CD4-positive, alpha-beta T cell treated with Interleukin-4 for 1 hour (primary cell): ENCODE data around the gene SLC36A3.
A peak's percentile ranks its signal among the peaks of the same experiment; 100 is the strongest.
"Not testable (repeated sequence)": the region's sequence is repeated elsewhere in the genome, so short reads cannot be mapped to it uniquely, and the experiment has no call there.

ENCODE experiments used
- DNase-seq, 2 donors: peaks; one replicate each; pipeline ENCODE4 v3.0.0-alpha.2; 2020 to 2022

SLC36A3 gene

DNA sequence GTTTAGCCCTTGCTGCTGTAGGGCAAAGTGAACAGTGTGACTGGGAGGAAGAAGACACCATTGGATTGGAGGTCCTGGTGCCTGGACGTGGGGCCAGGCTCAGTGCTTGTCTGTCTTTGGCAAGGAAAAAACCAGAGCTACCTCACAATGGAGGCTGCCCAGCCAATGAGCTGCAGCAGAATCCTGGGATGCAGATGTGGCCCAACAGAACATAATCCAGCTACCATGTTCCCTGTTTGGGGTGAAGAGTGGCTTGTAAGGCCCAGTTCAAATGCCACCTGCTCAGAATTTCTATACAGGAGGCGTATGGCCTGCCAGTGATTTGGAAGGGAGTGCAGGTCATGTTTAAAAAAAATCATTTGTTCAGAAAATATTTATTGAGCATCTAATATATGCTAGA, at the start of gene SLC36A3:
Gene SLC36A3, minus strand, starts transcription at position 101 of the 400 bp plus-strand sequence. CDS start 412 bp downstream, outside the sequence.
- no peak for DNase-seq

DNA sequence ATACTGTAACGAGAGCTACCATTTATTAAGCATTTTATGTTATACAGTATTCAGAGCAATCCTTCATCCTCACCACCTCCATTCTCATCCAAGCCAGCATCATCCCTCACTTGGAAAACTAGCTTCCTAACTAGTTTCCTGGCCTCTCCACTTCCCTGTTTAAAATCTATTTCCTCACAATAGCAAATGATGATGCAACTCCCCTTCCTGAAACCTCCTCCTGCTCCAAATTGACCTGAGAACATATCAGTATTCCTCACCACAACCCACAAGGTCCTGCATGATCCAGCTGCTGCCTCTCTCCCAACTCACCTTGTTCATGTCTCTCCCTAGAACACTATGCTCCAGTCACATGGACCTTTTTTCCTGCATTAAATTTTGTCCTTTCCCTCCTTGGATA, 48.1 kb upstream of the SLC36A3 start:
- DNase-seq: no peak

DNA sequence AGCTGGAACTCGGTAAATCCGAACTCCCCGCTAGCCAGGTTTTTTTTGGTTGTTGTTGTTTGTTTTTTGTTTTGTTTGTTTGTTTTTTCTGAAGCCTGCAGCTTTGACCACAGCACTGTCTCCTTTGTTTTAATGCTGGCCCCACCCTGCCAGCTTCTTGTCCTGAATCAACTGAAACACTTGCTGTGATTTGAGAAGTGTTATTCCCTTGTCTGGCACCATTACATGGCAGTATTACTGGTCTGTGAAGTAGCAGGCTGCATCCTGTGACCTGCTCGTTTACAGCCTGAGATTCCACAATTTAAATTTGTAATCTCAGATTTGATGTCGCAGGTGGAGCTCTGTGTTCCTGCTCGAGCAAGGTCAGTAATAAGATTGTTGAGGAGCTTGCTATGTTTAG, 45.2 kb upstream of the SLC36A3 start:
- DNase-seq: no peak

DNA sequence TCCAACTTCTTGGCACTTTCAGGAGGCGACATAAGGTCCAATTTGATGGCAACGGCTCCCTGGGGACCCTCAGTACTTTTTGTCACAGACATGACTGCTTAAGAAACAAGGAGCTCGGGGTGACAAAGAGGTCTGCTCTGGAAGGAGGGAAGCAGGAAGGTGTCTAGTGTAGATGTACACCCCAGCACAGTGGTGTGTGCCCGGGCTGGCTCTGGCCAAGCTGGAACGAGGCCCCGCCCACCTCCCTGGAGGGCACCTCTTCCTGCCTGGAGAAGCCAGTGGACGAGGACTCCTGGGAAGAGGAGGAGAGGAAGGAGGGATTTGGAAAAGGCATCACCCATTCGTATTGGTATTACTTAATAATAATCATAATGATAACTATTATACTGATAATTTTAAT, 43.8 kb upstream of the SLC36A3 start, which contains the start of gene SLC36A2:
Gene SLC36A2, minus strand, starts transcription at position 191 of the 400 bp plus-strand sequence. Its CDS starts 99 bp downstream, at position 92.
- DNase-seq: no peak

DNA sequence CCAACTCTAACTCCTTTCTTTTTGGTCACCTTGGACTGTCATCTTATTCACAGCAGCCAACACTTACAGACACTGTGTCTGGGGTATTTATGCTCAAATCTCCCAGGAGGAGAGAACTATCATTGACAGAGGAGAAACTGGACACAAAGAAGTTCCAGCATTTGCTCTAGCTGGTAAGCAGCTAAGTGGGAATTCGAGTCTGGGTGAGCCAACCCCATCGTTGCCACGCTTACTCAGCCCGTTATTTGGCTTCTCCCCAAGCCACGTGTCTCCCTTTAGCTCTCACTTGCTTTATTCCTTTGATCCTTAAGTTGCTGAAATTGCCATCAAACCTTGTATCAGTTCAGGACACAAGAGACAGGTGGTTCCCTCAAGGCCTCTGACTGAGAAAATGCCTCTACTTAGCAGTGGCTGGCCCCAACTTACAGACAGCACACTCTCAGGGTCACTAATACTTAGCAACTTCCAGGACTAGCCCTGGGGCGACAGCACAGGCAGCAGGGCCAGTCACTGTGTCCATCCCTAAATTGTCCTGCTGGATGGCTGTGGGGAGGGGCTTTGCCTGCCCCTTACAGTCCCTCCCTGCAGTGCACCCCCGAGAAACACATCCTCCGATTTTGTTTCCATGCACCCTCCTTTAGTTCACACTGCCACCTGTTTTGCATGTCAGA, 42.4 kb upstream of the SLC36A3 start:
- no peak for DNase-seq

DNA sequence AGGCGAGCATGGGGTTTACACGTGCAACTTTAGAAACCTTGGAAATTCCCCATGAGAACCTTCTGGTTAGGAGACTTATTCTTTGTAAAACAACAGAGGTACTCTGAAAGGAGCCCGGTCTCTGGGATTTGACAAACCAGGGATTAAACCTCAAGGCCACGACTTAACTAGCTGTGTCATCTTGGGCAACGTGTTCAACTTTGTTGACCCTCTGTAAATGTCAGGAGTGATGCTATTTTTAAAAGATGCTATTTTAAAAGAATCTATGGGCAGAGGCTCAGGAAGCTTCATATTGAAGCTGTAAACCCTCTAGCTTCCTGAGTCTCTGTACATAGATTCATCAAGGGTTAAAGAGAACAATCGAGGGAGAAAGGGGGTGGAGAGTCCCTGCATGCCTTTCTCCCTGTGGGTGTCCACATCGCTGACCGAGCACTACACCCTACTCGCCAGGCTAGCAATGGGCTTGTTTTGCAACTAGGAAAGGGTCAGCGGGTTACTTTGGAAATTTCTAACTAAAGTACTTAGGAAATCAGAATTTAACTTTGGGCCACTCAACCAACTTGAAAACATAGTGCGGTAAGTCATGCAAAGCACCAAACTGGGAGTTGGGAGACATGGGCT, 41.7 kb upstream of the SLC36A3 start:
- no peak for DNase-seq

DNA sequence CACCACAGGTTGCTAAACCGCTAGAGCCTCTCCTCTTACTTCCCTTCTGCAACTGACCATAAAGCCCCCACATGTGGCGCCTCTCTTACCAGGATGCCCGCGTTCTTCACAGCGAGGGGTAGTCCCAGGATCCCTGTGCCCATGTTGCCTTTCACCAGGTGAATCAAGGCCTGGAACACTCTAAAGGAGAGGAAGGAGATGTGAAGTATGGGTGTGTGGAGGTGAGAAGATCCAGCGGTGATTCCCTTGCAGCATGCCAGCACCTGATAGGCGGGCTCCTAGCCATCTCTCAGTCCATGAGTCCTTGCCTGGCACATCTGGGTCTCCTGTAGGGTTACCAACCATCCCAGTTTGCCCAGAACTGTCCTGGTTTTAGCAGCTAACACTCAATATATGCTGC, 40.5 kb upstream of the SLC36A3 start:
- no peak for DNase-seq

DNA sequence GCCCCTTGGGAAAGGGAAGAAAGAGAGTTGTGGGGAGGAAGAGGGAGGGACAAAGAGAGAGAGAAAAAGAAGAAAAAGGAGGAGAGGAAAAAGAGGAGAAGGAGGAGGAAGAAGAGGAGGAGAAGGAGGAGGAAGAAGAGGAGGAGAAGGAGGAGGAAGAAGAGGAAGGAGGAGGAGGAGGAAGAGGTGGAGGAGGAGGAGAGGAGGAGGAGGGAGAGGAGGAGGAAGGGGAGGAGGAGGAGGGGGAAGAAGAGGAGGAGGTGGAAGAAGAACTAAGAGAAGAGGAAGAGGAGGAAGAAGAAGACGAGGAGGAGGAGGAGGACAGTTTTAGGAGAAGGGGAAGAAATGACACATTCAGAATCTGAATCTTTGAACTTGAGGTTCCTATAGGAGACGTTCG, 36.4 kb upstream of the SLC36A3 start:
- no peak for DNase-seq

DNA sequence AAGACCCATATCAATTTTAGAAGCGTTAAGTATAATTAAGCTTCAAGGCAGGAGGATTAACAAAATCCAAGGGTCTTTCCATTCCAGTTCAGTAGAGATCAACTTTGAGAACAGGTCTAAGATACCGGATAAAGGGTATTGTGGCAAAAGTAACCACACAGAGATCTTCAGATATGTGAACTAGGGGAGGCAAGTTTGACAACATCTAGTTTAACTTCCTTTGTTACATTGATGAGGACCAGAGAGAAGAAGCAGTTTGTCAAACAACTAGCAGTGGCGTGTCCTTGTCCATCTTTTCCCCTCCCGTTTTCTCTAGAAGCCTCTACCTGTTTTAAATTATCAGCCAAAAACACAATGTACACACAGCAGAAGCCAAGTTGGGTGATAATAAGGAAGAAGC, 35.2 kb upstream of the SLC36A3 start:
- DNase-seq: no peak

DNA sequence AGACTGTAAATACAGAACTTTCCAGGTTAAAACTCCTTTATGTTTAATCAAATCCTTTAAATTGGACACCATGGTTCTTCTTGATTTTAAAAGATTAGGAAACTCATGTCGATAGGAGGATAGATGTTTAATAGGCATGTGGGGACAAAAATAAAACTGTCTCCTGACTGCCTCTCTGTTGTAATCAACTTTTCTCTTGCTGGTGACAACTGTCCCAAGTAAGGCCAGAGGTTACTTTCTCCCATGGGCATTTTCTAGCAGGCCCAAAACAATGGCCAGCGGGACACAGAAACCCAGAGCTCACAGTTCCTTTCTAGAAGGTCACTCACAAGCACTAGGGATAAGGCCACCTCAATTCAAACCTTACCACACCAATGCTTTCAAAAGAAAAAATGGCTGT, 29.3 kb upstream of the SLC36A3 start:
- DNase-seq: no peak

DNA sequence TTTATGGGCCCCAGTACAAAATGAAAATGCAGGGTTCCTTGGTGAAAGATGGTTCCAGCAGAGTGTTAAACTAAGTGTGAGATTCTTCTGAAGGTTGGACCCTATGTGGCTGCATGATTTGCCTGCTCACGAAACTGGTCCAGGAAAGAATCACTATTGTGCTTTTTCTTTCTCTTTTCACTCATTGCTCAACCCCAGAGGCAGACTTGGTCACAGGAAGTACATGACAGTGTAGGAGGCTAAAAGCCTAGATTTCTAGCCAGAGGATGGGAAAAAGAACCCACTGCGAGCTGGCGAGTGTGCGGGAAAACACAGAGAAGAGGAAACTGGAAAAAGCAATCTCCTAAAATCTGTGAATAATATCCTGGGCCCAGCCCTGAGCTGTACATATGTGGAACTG, 25.2 kb upstream of the SLC36A3 start:
- DNase-seq: no peak

DNA sequence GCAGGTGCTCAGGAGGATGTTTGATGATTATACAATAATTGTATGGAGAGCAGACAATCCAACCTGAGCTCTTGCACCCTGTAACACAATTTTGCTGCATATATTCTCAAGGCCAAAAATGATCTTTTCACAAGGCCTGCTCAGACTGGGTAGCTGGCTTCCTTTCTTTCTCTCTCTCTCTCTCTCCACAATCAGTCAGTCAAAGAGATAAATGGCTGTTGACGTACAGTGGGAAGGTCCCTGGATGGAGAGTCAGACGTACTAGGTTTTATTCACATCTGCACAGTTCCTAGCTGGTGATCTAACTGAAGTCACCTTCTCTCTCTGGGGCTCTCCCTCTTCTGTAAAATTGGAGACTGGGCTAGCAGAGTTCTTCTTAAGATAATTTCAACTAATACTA, 24.0 kb upstream of the SLC36A3 start:
- no peak for DNase-seq

DNA sequence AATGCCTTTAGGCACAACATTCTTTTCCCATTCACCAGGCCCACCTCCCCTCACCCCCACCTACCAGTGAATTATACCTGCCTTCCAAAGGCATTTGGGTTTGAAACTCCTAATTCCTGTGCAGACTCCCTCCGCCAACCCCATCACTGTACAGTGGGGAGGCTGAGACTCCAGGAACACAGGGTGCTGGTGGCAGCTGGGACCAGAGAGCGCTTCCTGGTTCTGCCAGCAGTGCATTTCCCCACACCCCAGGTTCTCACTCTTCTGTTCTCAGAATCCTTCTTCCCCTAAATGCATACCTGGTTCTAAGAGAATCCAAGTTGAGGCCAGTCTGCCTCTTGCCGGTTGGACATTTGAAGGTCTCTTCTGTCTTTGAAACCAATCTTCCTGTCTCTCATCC, 22.7 kb upstream of the SLC36A3 start:
- no peak for DNase-seq

DNA sequence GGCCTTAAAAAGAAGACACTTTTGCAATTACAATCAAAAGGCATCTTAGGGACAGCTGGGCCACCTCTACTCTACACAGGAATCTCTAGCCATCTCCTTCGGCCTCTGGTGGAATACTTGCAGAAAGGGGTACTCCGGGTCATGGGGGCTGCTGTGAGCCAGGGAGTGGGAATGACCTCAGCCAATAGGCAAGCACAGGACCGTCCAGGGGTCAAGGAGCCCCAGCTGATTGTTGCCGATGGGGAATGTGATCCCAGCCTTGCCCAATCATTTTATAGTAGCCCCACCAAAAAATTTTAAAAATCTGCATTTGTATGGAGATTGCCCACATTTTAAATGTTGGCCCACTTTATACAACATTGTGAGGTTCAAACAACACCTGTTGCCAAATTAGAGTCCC, 16.9 kb upstream of the SLC36A3 start:
- DNase-seq: no peak

DNA sequence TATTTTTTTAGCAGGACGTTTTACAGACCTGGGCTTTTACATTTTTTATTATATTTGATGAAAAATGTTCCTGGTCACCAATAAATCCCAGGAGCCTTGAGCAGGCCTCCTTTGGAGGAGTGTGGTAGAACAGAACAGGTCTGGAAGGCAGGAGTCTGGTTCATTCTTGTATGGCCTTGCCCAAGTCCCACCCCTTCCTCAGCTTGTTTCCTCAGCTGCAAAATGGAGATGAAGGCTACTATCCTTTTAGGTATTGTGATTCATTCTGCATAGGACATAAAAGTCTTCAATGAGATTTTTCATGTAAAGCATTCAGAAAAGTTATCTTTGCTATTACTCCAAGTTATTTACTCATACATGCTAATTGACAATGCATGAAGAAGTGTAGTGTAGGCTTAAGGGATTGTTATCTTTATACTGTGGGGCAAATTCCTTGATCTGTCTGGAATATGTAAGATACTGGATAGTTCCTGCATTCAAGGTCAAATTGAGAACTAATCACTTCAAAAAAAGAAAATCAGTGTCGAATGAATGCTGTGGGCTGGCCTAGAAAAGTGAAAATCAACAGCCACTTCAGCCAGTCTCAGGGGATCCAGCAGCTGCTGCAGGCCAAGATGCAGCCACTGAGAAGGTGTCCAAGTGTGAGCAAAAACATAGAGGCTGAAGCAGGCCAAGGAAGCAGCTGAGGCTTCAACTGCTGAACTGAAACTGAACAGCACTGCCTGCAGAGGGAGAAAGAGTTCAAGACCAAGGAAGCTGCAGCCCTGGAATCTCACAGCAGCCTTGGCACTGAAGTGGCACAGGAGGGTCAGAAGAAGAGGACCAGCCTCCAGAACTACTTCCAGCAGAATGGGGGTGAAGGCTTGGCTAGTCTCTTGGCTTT, 15.5 kb upstream of the SLC36A3 start:
- no peak for DNase-seq

DNA sequence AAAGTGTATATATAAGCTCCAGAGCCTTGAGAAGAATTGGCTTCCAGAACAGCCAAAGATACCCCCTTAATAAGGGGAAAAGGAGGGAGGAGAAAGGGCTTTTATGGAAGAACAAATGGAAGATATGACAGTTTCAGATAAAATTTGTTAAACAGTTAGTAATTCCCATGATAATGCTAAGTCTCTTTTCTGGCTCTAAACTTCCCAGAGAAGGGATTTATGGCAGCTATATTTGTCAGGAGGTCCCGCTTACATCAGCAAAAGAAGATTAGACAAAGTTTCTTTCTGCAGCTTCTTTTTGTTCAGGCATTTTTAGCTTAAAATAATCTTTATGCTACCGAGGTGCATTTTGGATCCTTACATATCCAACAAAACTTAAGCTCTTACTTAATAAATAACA, 14.3 kb upstream of the SLC36A3 start:
- DNase-seq: no peak

DNA sequence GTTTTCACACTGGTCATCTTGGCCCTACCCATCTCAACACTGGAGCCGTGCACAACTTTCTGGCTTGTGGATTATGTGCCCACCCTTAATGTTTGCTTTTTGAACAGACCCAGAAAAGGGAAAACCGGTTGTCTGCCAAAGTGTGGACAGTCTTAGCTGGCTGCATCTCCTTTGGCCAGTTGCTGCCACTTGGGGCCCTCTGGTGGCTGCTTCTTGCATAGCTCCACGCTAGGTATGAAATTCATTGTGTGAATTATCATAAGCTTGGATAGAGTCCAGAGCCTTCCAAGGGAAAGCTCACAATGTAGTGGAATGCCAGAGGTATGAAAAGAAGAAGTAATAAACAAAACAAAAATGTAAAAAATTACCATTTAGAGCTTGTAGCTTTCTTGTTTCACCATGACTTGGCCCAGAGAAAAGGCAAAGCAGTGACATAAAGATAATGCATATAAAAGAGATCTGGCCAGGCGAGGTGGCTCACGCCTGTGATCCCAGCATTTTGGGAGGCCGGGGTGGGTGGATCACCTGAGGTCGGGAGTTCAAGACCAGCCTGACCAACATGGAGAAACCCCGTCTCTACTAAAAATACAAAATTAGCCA, 12.5 kb upstream of the SLC36A3 start:
- DNase-seq: peak; percentile 31 to 48

DNA sequence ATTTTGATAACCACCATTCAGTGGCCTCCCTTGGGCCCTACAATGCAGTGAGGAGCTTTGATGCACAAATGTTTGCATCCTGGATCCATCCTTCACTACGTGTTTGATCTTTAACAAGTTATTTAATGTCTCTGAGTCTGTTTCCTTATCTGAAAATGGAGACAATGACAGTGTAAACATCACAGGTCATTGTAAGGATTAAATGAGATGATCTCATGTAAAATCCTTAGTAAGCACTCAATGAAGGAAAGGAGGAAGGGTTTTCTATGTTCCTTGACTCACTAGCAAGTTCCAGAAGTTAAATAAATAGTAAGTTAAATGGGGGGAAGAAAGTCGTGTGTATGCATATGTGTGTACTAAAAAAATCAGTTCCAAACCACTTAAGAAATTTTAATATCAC, 9.8 kb upstream of the SLC36A3 start:
- no peak for DNase-seq

DNA sequence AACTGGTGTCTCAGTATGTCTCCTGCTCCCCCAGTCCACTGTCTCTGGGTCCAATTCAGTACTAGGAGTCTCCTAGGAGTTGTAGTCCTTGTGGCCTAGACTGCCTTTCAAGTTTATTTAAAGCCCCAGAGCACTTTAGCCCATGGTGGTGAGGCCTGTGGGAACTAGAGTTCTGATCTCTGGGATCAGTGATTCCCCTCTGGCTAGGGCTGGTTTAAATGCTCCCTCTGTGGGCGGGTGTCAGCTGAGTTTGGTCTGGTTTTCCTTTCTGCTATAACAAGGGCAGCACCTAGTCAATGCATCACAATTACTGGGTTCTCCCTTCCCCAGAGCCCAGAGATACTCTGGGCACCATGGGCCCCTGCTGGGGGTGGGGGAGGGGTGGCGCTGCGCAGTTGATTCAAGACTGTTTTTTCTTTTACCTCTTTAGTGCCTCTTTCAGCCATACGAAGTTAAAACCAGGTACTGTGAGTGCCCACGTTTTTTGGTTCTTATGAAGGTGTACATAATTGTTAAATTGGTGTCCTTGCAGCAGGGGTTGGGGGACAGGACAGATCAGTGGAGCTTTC, 9.3 kb upstream of the SLC36A3 start:
- no peak for DNase-seq

DNA sequence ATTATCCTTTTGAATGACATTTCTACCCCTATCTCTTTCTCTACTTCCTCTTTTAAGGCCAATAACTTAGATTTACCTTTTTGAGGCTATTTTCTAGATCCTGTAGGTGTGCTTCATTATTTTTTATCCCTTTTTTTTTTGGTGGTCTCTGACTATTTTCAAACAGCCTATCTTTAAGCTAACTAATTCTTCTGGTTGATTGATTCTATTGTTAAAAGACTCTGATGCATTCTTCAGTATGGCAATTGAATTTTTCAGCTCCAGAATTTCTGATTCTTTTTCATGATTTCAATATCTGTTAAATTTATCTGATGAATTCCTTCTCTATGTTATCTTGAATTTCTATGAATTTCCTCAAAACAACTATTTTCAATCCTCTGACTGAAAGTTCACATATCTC, 7.4 kb upstream of the SLC36A3 start:
- DNase-seq: no peak

DNA sequence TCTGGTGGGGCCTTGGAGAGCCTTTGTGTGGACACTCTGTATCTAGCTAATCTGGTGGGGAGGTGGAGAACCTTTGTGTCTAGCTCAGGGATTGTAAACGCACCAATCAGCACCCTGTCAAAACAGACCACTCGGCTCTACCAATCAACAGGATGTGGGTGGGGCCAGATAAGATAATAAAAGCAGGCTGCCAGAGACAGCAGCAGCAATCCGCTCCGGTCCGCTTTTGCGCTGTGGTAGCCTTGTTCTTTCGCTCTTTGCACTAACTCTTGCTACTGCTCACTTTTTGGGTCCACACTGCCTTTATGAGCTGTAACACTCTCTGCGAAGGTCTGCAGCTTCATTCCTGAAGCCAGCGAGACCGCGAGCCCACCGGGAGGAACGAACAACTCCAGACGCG, 6.3 kb upstream of the SLC36A3 start:
- DNase-seq: not testable (repeated sequence)

DNA sequence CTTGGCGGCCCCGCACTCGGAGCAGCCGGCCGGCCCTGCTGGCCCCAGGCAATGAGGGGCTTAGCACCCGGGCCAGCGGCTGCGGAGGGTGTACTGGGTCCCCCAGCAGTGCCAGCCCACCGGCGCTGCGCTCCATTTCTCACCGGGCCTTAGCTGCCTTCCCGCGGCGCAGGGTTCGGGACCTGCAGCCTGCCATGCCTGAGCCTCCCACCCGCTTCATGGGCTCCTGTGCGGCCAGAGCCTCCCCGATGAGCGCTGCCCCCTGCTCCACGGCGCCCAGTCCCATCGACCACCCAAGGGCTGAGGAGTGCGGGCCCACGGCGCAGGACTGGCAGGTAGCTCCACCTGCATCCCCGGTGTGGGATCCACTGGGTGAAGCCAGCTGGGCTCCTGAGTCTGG, 5.7 kb upstream of the SLC36A3 start:
- DNase-seq: not testable (repeated sequence)
